K562 (cell line): ENCODE results near the gene GHR. TPM values are rescaled to one million over a fixed set of nuclear protein-coding genes. Genes with fewer than 3 reads are reported as not detected.
A peak's percentile ranks its signal among the peaks of the same experiment; 100 is the strongest.
"Not testable (repeated sequence)": the region's sequence is repeated elsewhere in the genome, so short reads cannot be mapped to it uniquely, and the experiment has no call there.

Source experiments
- ATAC-seq: fragments of 200-7000 bp; cut with Tn5 transposase; 3 replicates; pipeline ENCODE4 v1.9.1; 2020; ENCODE audit warnings: moderate library complexity
- BruUV-seq: library from RNA; stranded (reverse); fragments of 400-500 nt; replicated peaks from 2 replicates; lab custom pipeline; 2021; lab: Mats Ljungman, UMichigan
- CTCF ChIA-PET: fragments of 300-600 bp; formaldehyde crosslinking; extraction: SDS; loops from one replicate; lab custom pipeline; 2021; ENCODE audit warnings: low intra/inter-chr PET ratio; lab: Yijun Ruan, JAX
- POLR2A ChIA-PET: fragments of 300-600, 350-650 bp; sonication (Branson Sonifier 250); formaldehyde crosslinking; extraction: SDS; loops from one replicate; lab custom pipeline; 2021; ENCODE audit warnings: antibody characterized with exemption, inconsistent platforms; lab: Yijun Ruan, JAX
- DNase-seq, 4 experiments: peaks; one replicate each; pipeline versions ENCODE4 v3.0.0 to v3.0.0-alpha.2; 2011 to 2018; ENCODE audit warnings: low spot score in 3 of 4, mixed read lengths in 3 of 4; ENCODE audit errors: extremely low read depth in 1 of 4
- FAIRE-seq: peaks from 2 replicates; lab custom pipeline; 2011; peaks lifted over from hg19 to GRCh38; lab: Jason Lieb, UNC
- H2AFZ ChIP-seq: 2 replicates; pipeline ENCODE4 v1.6.0; 2011; ENCODE audit warnings: low read depth, low read length, control low read depth, inconsistent platforms
- H3K27ac ChIP-seq: fragments of 200-600 bp; 3 replicates; pipeline ENCODE4 v1.8.0; 2011; ENCODE audit warnings: low read depth, mild to moderate bottlenecking, control low read depth, inconsistent platforms, low read length, moderate library complexity, mixed read lengths; ENCODE audit errors: extremely low read depth
- H3K27me3 ChIP-seq, 2 experiments: fragments of 300-600 bp in 1 of 2; 2 replicates in 1 of 2; 3 replicates in 1 of 2; pipeline versions ENCODE4 v1.6.0 to v1.8.0; 2011; ENCODE audit warnings: inconsistent platforms in 2 of 2, low read length in 2 of 2, mild to moderate bottlenecking in 1 of 2, mixed read lengths in 1 of 2, moderate library complexity in 1 of 2; ENCODE audit not compliant: control insufficient read depth in 2 of 2, insufficient read depth in 2 of 2
- H3K36me3 ChIP-seq: fragments of 300-600 bp; 3 replicates; pipeline ENCODE4 v1.8.0; 2011; ENCODE audit warnings: mild to moderate bottlenecking, low read length, inconsistent platforms; ENCODE audit not compliant: control insufficient read depth, insufficient read depth
- H3K4me1 ChIP-seq, 2 experiments: fragments of 200-600 bp in 1 of 2; replicated peaks in 1 of 2; 2 replicates in 1 of 2; 3 replicates in 1 of 2; pipeline versions ENCODE4 v1.5.1 to v1.8.0; 2011; ENCODE audit warnings: inconsistent platforms in 2 of 2, low read length in 2 of 2, mild to moderate bottlenecking in 1 of 2, mixed read lengths in 1 of 2, moderate library complexity in 1 of 2; ENCODE audit not compliant: control insufficient read depth in 2 of 2, insufficient read depth in 2 of 2
- H3K4me2 ChIP-seq: 2 replicates; pipeline ENCODE4 v1.6.1; 2011; ENCODE audit warnings: low read length, control low read depth, inconsistent platforms, mixed read lengths; ENCODE audit not compliant: insufficient read depth
- H3K4me3 ChIP-seq: fragments of 200-600 bp; sonication (generic), shearing (Covaris generic); 2 replicates; pipeline ENCODE4 v1.5.1; 2016; ENCODE audit warnings: control low read depth, inconsistent platforms
- H3K79me2 ChIP-seq: fragments of 200-600 bp; 3 replicates; pipeline ENCODE4 v1.8.0; 2011; ENCODE audit warnings: low read length, inconsistent platforms; ENCODE audit not compliant: control insufficient read depth, insufficient read depth
- H3K9ac ChIP-seq, 2 experiments: 2 replicates each; pipeline versions ENCODE4 v1.6.0 to v1.6.1; 2011; ENCODE audit warnings: low read depth in 2 of 2, low read length in 2 of 2, control low read depth in 1 of 2, inconsistent platforms in 1 of 2, mild to moderate bottlenecking in 1 of 2, mixed read lengths in 1 of 2; ENCODE audit not compliant: insufficient read depth in 1 of 2
- H3K9me1 ChIP-seq: one replicate; pipeline ENCODE4 v1.6.0; 2011; ENCODE audit warnings: inconsistent platforms, mild to moderate bottlenecking, low read length, moderate library complexity; ENCODE audit not compliant: control insufficient read depth, insufficient read depth
- H3K9me3 ChIP-seq: replicated peaks from 2 replicates; pipeline ENCODE4 v1.5.1; 2011; ENCODE audit warnings: low read depth, low read length, inconsistent platforms; ENCODE audit not compliant: control insufficient read depth, insufficient read depth
- H4K20me1 ChIP-seq: replicated peaks from 2 replicates; pipeline ENCODE4 v1.6.1; 2011; ENCODE audit warnings: low read length, inconsistent platforms, mixed read lengths; ENCODE audit not compliant: control insufficient read depth, insufficient read depth
- DACH1 ChIP-seq: fragments of 450-650 bp; IDR thresholded peaks from 2 replicates; pipeline ENCODE4 v1.6.1; 2018; ENCODE audit not compliant: partially characterized antibody
- GATAD2B ChIP-seq: fragments of 450-650 bp; IDR thresholded peaks from 2 replicates; pipeline ENCODE4 v1.6.1; 2017; ENCODE audit warnings: mild to moderate bottlenecking, borderline replicate concordance
- ZBTB2 ChIP-seq: fragments of 450-650 bp; IDR thresholded peaks from 2 replicates; pipeline ENCODE4 v1.6.1; 2016; ENCODE audit warnings: antibody characterized with exemption
- WGBS: fragments of 100-300 bp; shearing (Covaris generic); methylation state at CpG from one replicate; pipeline ENCODE4 v1.1.6; 2016; ENCODE audit warnings: low coverage, mixed read lengths; ENCODE audit not compliant: insufficient coverage; ENCODE audit errors: missing lambda C conversion rate; 5-methylcytosine and 5-hydroxymethylcytosine counted together
- in situ Hi-C: fragments of 300-500 bp; cut with MboI; formaldehyde crosslinking; loops from 4 replicates; pipeline ENCODE4 v1.15.0; 2018; ENCODE audit warnings: inconsistent platforms, mixed read lengths
- intact Hi-C: fragments of 100-400 bp; cut with micrococcal nuclease; formaldehyde crosslinking; loops from 2 replicates; pipeline ENCODE4 v1.14.2; 2022
- polyA plus RNA-seq, 8 experiments: library from polyadenylated mRNA; depleted of rRNA in 4 of 8; stranded (reverse) in 5 of 8; unstranded in 3 of 8; fragments of >200 nt; fragmentation: Nextera tagmentation in 2 of 8; fragmentation: Illumina TruSeq in 1 of 8; extraction: Ambion mirVana in 2 of 8; extraction: Trizol in 1 of 8; gene quantifications; 2 replicates each; pipeline versions ENCODE4 v1.2.1 to v1.2.3, GENCODE V29; 2011 to 2014; ENCODE audit warnings: inconsistent platforms in 1 of 8, missing spikeins in 1 of 8
- total RNA-seq, 7 experiments: library from RNA; depleted of rRNA in 6 of 7; stranded (reverse); fragments of >200 nt in 6 of 7; fragmentation: Illumina TruSeq in 2 of 7; extraction: Trizol in 2 of 7; gene quantifications; 2 replicates each; pipeline versions ENCODE4 v1.2.1 to v1.2.3, GENCODE V29; 2011 to 2021; ENCODE audit warnings: low replicate concordance in 1 of 7

Gene GHR
- total and polyA plus RNA-seq, 9 of the 15 experiments (the other 6 are each of a cell fraction or from before 2014, with no cell fraction given) = 0.01 to 0.13 (median 0.07) TPM; not detected in 5

GRCh38 chr5:42575914-42576313 lies 152.7 kb downstream of the GHR start:
- H3K79me2 ChIP-seq, H3K4me2 ChIP-seq, H3K9me1 ChIP-seq, POLR2A ChIA-PET, H3K27ac ChIP-seq, H3K9ac ChIP-seq, H3K36me3 ChIP-seq, intact Hi-C loops, BruUV-seq, H2AFZ ChIP-seq, H3K9me3 ChIP-seq, H4K20me1 ChIP-seq, FAIRE-seq, ATAC-seq, DNase-seq, CTCF ChIA-PET, H3K4me1 ChIP-seq, H3K4me3 ChIP-seq, H3K27me3 ChIP-seq: not testable (repeated sequence)
- in situ Hi-C loops = loop anchor here (25.0 kb wide), 2 partner anchors 311 to 714 kb away; partner anchors contain the start of gene OXCT1
- no CpG with 5 or more reads among the region's 1 CpG for WGBS

- intact Hi-C loops, H2AFZ ChIP-seq, H3K27ac ChIP-seq, H3K4me2 ChIP-seq, H3K4me3 ChIP-seq, H3K27me3 ChIP-seq, DNase-seq, H3K36me3 ChIP-seq, H3K79me2 ChIP-seq, POLR2A ChIA-PET, CTCF ChIA-PET, H4K20me1 ChIP-seq, BruUV-seq, ATAC-seq, H3K9ac ChIP-seq, H3K4me1 ChIP-seq, H3K9me1 ChIP-seq, H3K9me3 ChIP-seq, FAIRE-seq: not testable (repeated sequence)
- in situ Hi-C loops = loop anchor here (25.0 kb wide), 2 partner anchors 308 to 717 kb away; partner anchors contain the start of gene OXCT1
- 0% methylated on average over 1 of the region's 1 CpG for WGBS
- TF ChIP-seq GATAD2B (peak; percentile 43; the same call in 1 of the 2 replicates), DACH1 (peak; percentile 94), ZBTB2 (peak; percentile 25; the same call in 1 of the 2 replicates)
Observed at GRCh38 chr5:42578901-42579300, 155.7 kb downstream of the GHR start.
